Vagina (tissue), 2 donors: ENCODE results near the gene CNKSR2. TPM values are rescaled to one million over a fixed set of nuclear protein-coding genes. Genes with fewer than 3 reads are reported as not detected.

Experiments
- DNase-seq, 2 donors: peaks; one replicate each; pipeline ENCODE4 v3.0.0-alpha.2; 2017; ENCODE audit errors: extremely low spot score in 2 of 2
- H3K27ac ChIP-seq: fragments of 200-600 bp; sonication (generic); one replicate; pipeline ENCODE4 v1.5.1; 2019
- H3K27me3 ChIP-seq: fragments of 200-600 bp; sonication (generic); one replicate; pipeline ENCODE4 v1.5.1; 2019
- H3K36me3 ChIP-seq, 2 donors: fragments of 200-600 bp; sonication (generic); one replicate each; pipeline ENCODE4 v1.5.1; 2017 to 2019
- H3K4me1 ChIP-seq: fragments of 200-600 bp; sonication (generic); one replicate; pipeline ENCODE4 v1.5.1; 2019
- H3K4me3 ChIP-seq, 2 donors: fragments of 200-600 bp; sonication (generic); 1 replicate in 1 of 2; 2 replicates in 1 of 2; pipeline ENCODE4 v1.5.1; 2016 to 2019
- H3K9me3 ChIP-seq: fragments of 200-600 bp; sonication (generic); one replicate; pipeline ENCODE4 v1.5.1; 2019
- CTCF ChIP-seq, 3 experiments: fragments of 450-650 bp in 2 of 3; fragments of 200-600 bp in 1 of 3; sonication (generic) in 1 of 3; IDR thresholded peaks; one replicate each; pipeline ENCODE4 v1.5.1; 2017 to 2019; ENCODE audit warnings: antibody characterized with exemption in 3 of 3, mild to moderate bottlenecking in 2 of 3, moderate library complexity in 2 of 3
- POLR2A ChIP-seq, 2 donors: fragments of 450-650 bp; IDR thresholded peaks; one replicate each; pipeline ENCODE4 v1.6.1; 2017; ENCODE audit warnings: antibody characterized with exemption in 2 of 2, mild to moderate bottlenecking in 2 of 2, moderate library complexity in 2 of 2
- POLR2AphosphoS5 ChIP-seq, 2 donors: sonication (generic); formaldehyde crosslinking; IDR thresholded peaks; one replicate each; pipeline ENCODE4 v1.9.0; 2017; ENCODE audit warnings: antibody characterized with exemption in 2 of 2, mild to moderate bottlenecking in 2 of 2, low read depth in 1 of 2; ENCODE audit not compliant: insufficient read depth in 1 of 2
- intact Hi-C: fragments of 100-400 bp; cut with DNase I; formaldehyde crosslinking; loops from one replicate; pipeline ENCODE4 v1.15.1; 2023
- total RNA-seq: library from RNA; depleted of rRNA; stranded (reverse); fragments of >200 nt; gene quantifications from one replicate; pipeline ENCODE4 v1.2.3, GENCODE V29; 2016

CNKSR2 gene
- total RNA-seq, 1 donor from 2014 or later = 4.2 TPM

GRCh38 chrX:21655901-21656586, 281.8 kb downstream of the CNKSR2 start:
- Histone ChIP-seq H3K4me1 (no peaks in the 10 kb centered on the region), H3K27me3 (no peaks in the 10 kb centered on the region), H3K27ac (no peak overlapping the region), H3K36me3 (no peaks in the 10 kb centered on the region), H3K4me3 (no peak overlapping the region), H3K9me3 (no peaks in the 10 kb centered on the region)
- no peak for DNase-seq
- no peak for TF ChIP-seq CTCF (IDR thresholded peaks at IDR 0.05)
- TF ChIP-seq POLR2AphosphoS5 (IDR thresholded peaks at IDR 0.05; ENCODE audit: insufficient read depth in 1 of 2, low read depth in 1 of 2) = no peak
- no peak for TF ChIP-seq POLR2A (IDR thresholded peaks at IDR 0.05)
- intact Hi-C loops = no loop called here

GRCh38 chrX:21656587-21657317, 282.5 kb downstream of the CNKSR2 start:
- H3K4me3 ChIP-seq = no peak overlapping the region
- DNase-seq = no peak
- H3K4me1 ChIP-seq = no peaks in the 10 kb centered on the region
- H3K36me3 ChIP-seq = no peaks in the 10 kb centered on the region
- H3K9me3 ChIP-seq = no peaks in the 10 kb centered on the region
- no peak overlapping the region for H3K27ac ChIP-seq
- H3K27me3 ChIP-seq = no peaks in the 10 kb centered on the region
- intact Hi-C loops = no loop called here
- TF ChIP-seq POLR2A (IDR thresholded peaks at IDR 0.05) = no peak
- TF ChIP-seq POLR2AphosphoS5 (IDR thresholded peaks at IDR 0.05; ENCODE audit: insufficient read depth in 1 of 2, low read depth in 1 of 2) = no peak
- TF ChIP-seq CTCF (IDR thresholded peaks at IDR 0.05) = no peak

GRCh38 chrX:21657318-21658151, 283.3 kb downstream of the CNKSR2 start:
- Histone ChIP-seq H3K27ac (no peak overlapping the region), H3K4me3 (no peak overlapping the region), H3K9me3 (no peaks in the 10 kb centered on the region), H3K27me3 (no peaks in the 10 kb centered on the region), H3K4me1 (no peaks in the 10 kb centered on the region), H3K36me3 (no peaks in the 10 kb centered on the region)
- intact Hi-C loops = no loop called here
- no peak for DNase-seq
- TF ChIP-seq POLR2A (IDR thresholded peaks at IDR 0.05) = no peak
- no peak for TF ChIP-seq CTCF (IDR thresholded peaks at IDR 0.05)
- no peak for TF ChIP-seq POLR2AphosphoS5 (IDR thresholded peaks at IDR 0.05; ENCODE audit: insufficient read depth in 1 of 2, low read depth in 1 of 2)

- Histone ChIP-seq H3K4me1 (no peaks in the 10 kb centered on the region), H3K27me3 (no peaks in the 10 kb centered on the region), H3K4me3 (peak within 1 kb of the TSS; percentile 17 to 21), H3K9me3 (no peaks in the 10 kb centered on the region), H3K36me3 (no peaks in the 10 kb centered on the region), H3K27ac (no peak within 1 kb of the TSS)
- TF ChIP-seq POLR2A (IDR thresholded peaks at IDR 0.05) = no peak
- no peak for TF ChIP-seq CTCF (IDR thresholded peaks at IDR 0.05)
- no peak for DNase-seq
- intact Hi-C loops = no loop called here
These were observed 284.0 kb downstream of the CNKSR2 start, which contains the start of gene KLHL34 for GRCh38 chrX:21658152-21658737. Gene KLHL34 (minus strand): TSS chrX:21658330. CDS start chrX:21657788, 542 bp downstream.
